ENCODE measurements around the gene NES.

- TF ChIP-seq, protein P1, sequence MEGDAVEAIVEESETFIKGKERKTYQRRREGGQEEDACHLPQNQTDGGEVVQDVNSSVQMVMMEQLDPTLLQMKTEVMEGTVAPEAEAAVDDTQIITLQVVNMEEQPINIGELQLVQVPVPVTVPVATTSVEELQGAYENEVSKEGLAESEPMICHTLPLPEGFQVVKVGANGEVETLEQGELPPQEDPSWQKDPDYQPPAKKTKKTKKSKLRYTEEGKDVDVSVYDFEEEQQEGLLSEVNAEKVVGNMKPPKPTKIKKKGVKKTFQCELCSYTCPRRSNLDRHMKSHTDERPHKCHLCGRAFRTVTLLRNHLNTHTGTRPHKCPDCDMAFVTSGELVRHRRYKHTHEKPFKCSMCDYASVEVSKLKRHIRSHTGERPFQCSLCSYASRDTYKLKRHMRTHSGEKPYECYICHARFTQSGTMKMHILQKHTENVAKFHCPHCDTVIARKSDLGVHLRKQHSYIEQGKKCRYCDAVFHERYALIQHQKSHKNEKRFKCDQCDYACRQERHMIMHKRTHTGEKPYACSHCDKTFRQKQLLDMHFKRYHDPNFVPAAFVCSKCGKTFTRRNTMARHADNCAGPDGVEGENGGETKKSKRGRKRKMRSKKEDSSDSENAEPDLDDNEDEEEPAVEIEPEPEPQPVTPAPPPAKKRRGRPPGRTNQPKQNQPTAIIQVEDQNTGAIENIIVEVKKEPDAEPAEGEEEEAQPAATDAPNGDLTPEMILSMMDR (IDR thresholded peaks at IDR 0.05; ENCODE audit: insufficient read depth, low read length), result peak; percentile 75
- no peak for TF ChIP-seq GABPA (IDR thresholded peaks at IDR 0.05; ENCODE audit: low read depth)
Measured at GRCh38 chr1:156625436-156626078, 51.6 kb downstream of the NES start.
